ENCODE data around the gene ATP2C2. TPM values are rescaled to one million over a fixed set of nuclear protein-coding genes. Genes with fewer than 3 reads are reported as not detected.

ATP2C2 gene
- total RNA-seq, 1 experiment from 2014 or later: 4.0 TPM

DNA sequence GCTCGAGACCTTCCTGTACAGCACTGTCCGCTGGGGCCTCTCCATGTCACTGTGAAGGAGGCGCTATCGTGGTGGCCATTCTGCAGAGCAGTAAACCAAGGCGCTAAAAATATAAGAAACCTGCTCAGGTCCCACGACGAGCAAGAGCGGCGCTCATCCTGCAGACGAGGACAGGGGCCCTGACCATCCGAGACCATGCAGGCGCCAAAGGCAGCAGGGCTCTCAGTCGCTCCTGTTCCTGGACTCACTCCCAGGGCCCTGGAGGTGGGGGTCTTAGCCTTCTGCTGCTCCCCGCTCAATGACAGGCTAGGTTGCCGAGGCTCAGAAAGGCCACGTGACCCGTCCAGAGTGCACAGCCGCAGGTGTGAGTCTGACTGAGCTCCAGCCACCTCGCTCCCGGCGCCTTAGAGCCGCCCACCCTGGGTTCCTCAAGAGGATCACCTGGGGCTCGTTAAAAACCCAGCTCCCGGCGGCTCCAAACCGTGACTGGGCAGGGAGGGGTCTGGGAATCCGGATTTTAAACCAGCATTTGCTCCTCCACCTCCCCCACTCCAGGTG is 509 bp upstream of the ATP2C2 start:
- no peak overlapping the region for H4K5ac ChIP-seq (ENCODE audit: insufficient read length, low read depth, low read length)
- H3K9me3 ChIP-seq (ENCODE audit: control insufficient read depth, low read depth, low read length): no peaks in the 10 kb centered on the region
- H2BK120ac ChIP-seq (ENCODE audit: low read depth, low read length, poor library complexity, severe bottlenecking): no peak overlapping the region
- H3K56ac ChIP-seq (ENCODE audit: insufficient read length, low read depth, low read length): no peak overlapping the region
- no peak overlapping the region for H2BK15ac ChIP-seq (ENCODE audit: low read depth, low read length)
- no peaks in the 10 kb centered on the region for H3K36me3 Mint-ChIP-seq (ENCODE audit: insufficient read depth in 1 of 3, low read depth in 3 of 3)
- no peak overlapping the region for H3T11ph ChIP-seq (ENCODE audit: low read length)
- H3K4me3 Mint-ChIP-seq: peak overlapping the region; percentile 52 to 67; a peak in 4 of 5 replicates
- no peak for DNase-seq
- H2AK5ac ChIP-seq (ENCODE audit: insufficient read length, low read length): no peak overlapping the region
- H3K4me2 ChIP-seq (ENCODE audit: insufficient read depth, insufficient read length, low read length): peak overlapping the region; percentile 60
- H2BK20ac ChIP-seq (ENCODE audit: low read depth, low read length, poor library complexity, severe bottlenecking): no peak overlapping the region
- H3K18ac ChIP-seq (ENCODE audit: insufficient read length, low read depth, low read length): no peak overlapping the region
- no peak overlapping the region for H3K27ac ChIP-seq (ENCODE audit: insufficient read length, low read depth, low read length)
- H2AFZ ChIP-seq (ENCODE audit: low read length): no peak overlapping the region
- H3K9ac ChIP-seq (ENCODE audit: extremely low read depth, insufficient read length, low read length): no peak overlapping the region
- no peak overlapping the region for H3K27ac Mint-ChIP-seq
- H3K79me2 ChIP-seq (ENCODE audit: insufficient read depth, low read length): no peaks in the 10 kb centered on the region
- no peaks in the 10 kb centered on the region for H3K79me1 ChIP-seq (ENCODE audit: insufficient read depth, low read depth, low read length, poor library complexity, severe bottlenecking)
- H4K8ac ChIP-seq (replicated peaks; ENCODE audit: insufficient read length, low read depth, low read length): no peak overlapping the region
- H2BK5ac ChIP-seq (ENCODE audit: insufficient read length, low read length): no peak overlapping the region
- H4K91ac ChIP-seq (ENCODE audit: insufficient read length, low read depth, low read length): no peak overlapping the region
- H3K27me3 ChIP-seq (ENCODE audit: insufficient read depth, low read length): no peaks in the 10 kb centered on the region; the same call in 1 of the 2 replicates
- TF ChIP-seq, protein P1, sequence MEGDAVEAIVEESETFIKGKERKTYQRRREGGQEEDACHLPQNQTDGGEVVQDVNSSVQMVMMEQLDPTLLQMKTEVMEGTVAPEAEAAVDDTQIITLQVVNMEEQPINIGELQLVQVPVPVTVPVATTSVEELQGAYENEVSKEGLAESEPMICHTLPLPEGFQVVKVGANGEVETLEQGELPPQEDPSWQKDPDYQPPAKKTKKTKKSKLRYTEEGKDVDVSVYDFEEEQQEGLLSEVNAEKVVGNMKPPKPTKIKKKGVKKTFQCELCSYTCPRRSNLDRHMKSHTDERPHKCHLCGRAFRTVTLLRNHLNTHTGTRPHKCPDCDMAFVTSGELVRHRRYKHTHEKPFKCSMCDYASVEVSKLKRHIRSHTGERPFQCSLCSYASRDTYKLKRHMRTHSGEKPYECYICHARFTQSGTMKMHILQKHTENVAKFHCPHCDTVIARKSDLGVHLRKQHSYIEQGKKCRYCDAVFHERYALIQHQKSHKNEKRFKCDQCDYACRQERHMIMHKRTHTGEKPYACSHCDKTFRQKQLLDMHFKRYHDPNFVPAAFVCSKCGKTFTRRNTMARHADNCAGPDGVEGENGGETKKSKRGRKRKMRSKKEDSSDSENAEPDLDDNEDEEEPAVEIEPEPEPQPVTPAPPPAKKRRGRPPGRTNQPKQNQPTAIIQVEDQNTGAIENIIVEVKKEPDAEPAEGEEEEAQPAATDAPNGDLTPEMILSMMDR (conservative IDR thresholded peaks at IDR 0.05): no peak
- H4K20me1 ChIP-seq (ENCODE audit: control insufficient read depth, insufficient read depth, insufficient read length): no peaks in the 10 kb centered on the region
- peaks cover 8% of the 10 kb centered on the region for H3K23me2 ChIP-seq (ENCODE audit: insufficient read length, low read depth, low read length, poor library complexity, severe bottlenecking)
- H3K4ac ChIP-seq (ENCODE audit: low read depth, low read length): no peak overlapping the region
- H3K27me3 Mint-ChIP-seq (ENCODE audit: low read depth): peaks cover 46% of the 10 kb centered on the region
- peaks cover 11% of the 10 kb centered on the region; the same call in 1 of the 2 replicates for H3K4me1 ChIP-seq (ENCODE audit: insufficient read depth, low read length)
- WGBS (ENCODE audit: extremely low coverage, insufficient read length, low lambda C conversion rate): no CpG with 5 or more reads among the region's 27 CpGs
- H3K9me3 Mint-ChIP-seq: no peaks in the 10 kb centered on the region
- H2BK12ac ChIP-seq (ENCODE audit: insufficient read length, low read depth, low read length): no peak overlapping the region
- no peak overlapping the region for H3K14ac ChIP-seq (ENCODE audit: insufficient read depth, low read length)
- peaks cover 16 to 37% of the 10 kb centered on the region in 2 experiments for H3K4me1 Mint-ChIP-seq
- H3K23ac ChIP-seq (ENCODE audit: insufficient read length, low read depth, low read length): no peak overlapping the region

Data from H9 (cell line).